SU-DHL-6 (cell line): ENCODE data around the gene SH3PXD2A.

Source experiments
- H2AFZ ChIP-seq: fragments of 200-600 bp; sonication (generic); 2 replicates; pipeline ENCODE4 v1.6.1; 2014; ENCODE audit warnings: low read depth, mild to moderate bottlenecking, moderate library complexity, mixed read lengths, antibody characterized with exemption, low read length; ENCODE audit not compliant: severe bottlenecking
- H3F3A ChIP-seq: fragments of 200-600 bp; shearing (Covaris generic); 2 replicates; pipeline ENCODE4 v1.6.0; 2016; ENCODE audit warnings: antibody characterized with exemption, mild to moderate bottlenecking; ENCODE audit not compliant: insufficient read depth
- H3K27ac ChIP-seq: fragments of 200-600 bp; sonication (generic); 2 replicates; pipeline ENCODE4 v1.5.1; 2016; ENCODE audit warnings: low read depth, mild to moderate bottlenecking, low read length, moderate library complexity, mixed read lengths
- H3K27me3 ChIP-seq: fragments of 200-600 bp; sonication (generic), shearing (Covaris generic); 2 replicates; pipeline ENCODE4 v1.6.0; 2014; ENCODE audit warnings: mild to moderate bottlenecking, low read length
- H3K36me3 ChIP-seq: fragments of 200-600 bp; sonication (generic); 2 replicates; pipeline ENCODE4 v1.6.1; 2014; ENCODE audit warnings: mild to moderate bottlenecking, low read length, mixed read lengths
- H3K4me2 ChIP-seq: fragments of 300-600, 200-600 bp; shearing (Covaris generic), sonication (generic); 2 replicates; pipeline ENCODE4 v1.6.0; 2014; ENCODE audit warnings: low read length, low read depth, mild to moderate bottlenecking; ENCODE audit not compliant: poor library complexity, severe bottlenecking
- H3K4me3 ChIP-seq: fragments of 200-600 bp; sonication (generic); 2 replicates; pipeline ENCODE4 v1.5.1; 2014; ENCODE audit warnings: antibody characterized with exemption, low read length, mild to moderate bottlenecking, mixed read lengths; ENCODE audit not compliant: insufficient read depth, poor library complexity, severe bottlenecking
- H3K79me2 ChIP-seq: fragments of 200-600 bp; sonication (generic); 2 replicates; pipeline ENCODE4 v1.6.1; 2014; ENCODE audit warnings: mild to moderate bottlenecking, low read length, moderate library complexity; ENCODE audit not compliant: insufficient read depth
- H3K9ac ChIP-seq: fragments of 200-600 bp; sonication (generic); 2 replicates; pipeline ENCODE4 v1.7.0; 2014; ENCODE audit warnings: mild to moderate bottlenecking, low read length
- H3K9me2 ChIP-seq: fragments of 200-600 bp; sonication (generic); replicated peaks from 2 replicates; pipeline ENCODE4 v1.6.1; 2014; ENCODE audit warnings: low read length; ENCODE audit not compliant: insufficient read depth
- H3K9me3 ChIP-seq: fragments of 200-600 bp; sonication (generic); 2 replicates; pipeline ENCODE4 v1.6.1; 2014; ENCODE audit warnings: low read length, mixed read lengths; ENCODE audit not compliant: insufficient read depth
- H4K20me1 ChIP-seq: fragments of 200-600 bp; sonication (generic); 2 replicates; pipeline ENCODE4 v1.6.1; 2014; ENCODE audit warnings: low read depth, mild to moderate bottlenecking, antibody characterized with exemption, low read length, moderate library complexity, mixed read lengths
- EZH2phosphoT487 ChIP-seq: fragments of 200-600 bp; sonication (generic), shearing (Covaris generic); conservative IDR thresholded peaks from 2 replicates; pipeline ENCODE4 v1.6.1; 2018; ENCODE audit warnings: mild to moderate bottlenecking, antibody characterized with exemption, low read length, moderate library complexity, mixed read lengths
- TF ChIP-seq, protein P1 (sequence below): fragments of 200-600 bp; sonication (generic); IDR thresholded peaks from one replicate; pipeline ENCODE4 v1.5.1; 2017; ENCODE audit warnings: antibody characterized with exemption, mild to moderate bottlenecking, low read length, moderate library complexity; ENCODE audit not compliant: insufficient read depth, poor library complexity, severe bottlenecking

The SH3PXD2A gene

DNA sequence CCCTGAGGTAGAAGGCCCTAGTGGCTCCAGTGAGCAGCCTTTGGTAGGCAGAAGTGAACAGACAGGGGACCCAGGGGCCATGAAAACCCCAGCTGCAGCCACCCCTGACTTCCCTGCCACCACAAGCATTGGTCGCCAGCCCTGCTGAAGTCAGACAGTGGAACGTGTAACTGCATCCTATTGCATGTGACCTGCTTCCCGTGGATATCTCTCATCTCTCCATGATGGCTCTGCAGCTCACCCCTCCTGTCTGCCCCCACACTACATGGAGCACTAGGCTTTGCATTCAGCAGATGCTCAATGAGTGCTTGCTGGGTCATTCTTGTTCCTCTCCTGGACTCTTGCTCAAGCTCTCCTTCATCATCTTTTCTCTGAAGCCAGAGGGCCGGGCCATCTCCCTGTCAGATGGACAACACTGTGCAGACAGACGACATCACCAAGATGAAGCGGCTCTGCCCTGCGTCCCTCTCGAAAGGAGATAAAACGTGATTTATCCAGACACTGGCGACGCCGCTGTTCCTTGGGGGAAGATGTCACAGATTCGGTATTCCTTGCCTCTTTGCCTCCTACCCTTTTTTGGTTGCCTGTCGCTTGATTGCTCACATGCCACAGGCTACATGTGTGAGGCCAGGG is 117.5 kb downstream of the SH3PXD2A start:
- Histone ChIP-seq H3K4me3 (no peak overlapping the region), H3F3A (no peaks in the 10 kb centered on the region), H3K4me2 (no peak overlapping the region), H3K9me2 (no peaks in the 10 kb centered on the region), H3K27ac (no peak overlapping the region), H3K36me3 (no peaks in the 10 kb centered on the region), H3K9ac (no peak overlapping the region), H3K27me3 (no peaks in the 10 kb centered on the region), H3K79me2 (no peaks in the 10 kb centered on the region), H4K20me1 (no peaks in the 10 kb centered on the region), H2AFZ (no peak overlapping the region), H3K9me3 (no peaks in the 10 kb centered on the region)
- TF ChIP-seq, protein P1, sequence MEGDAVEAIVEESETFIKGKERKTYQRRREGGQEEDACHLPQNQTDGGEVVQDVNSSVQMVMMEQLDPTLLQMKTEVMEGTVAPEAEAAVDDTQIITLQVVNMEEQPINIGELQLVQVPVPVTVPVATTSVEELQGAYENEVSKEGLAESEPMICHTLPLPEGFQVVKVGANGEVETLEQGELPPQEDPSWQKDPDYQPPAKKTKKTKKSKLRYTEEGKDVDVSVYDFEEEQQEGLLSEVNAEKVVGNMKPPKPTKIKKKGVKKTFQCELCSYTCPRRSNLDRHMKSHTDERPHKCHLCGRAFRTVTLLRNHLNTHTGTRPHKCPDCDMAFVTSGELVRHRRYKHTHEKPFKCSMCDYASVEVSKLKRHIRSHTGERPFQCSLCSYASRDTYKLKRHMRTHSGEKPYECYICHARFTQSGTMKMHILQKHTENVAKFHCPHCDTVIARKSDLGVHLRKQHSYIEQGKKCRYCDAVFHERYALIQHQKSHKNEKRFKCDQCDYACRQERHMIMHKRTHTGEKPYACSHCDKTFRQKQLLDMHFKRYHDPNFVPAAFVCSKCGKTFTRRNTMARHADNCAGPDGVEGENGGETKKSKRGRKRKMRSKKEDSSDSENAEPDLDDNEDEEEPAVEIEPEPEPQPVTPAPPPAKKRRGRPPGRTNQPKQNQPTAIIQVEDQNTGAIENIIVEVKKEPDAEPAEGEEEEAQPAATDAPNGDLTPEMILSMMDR, result no peak
- TF ChIP-seq EZH2phosphoT487, result no peak

- TF ChIP-seq, protein P1, result no peak
- no peak for TF ChIP-seq EZH2phosphoT487
- Histone ChIP-seq H3K36me3 (no peaks in the 10 kb centered on the region), H3K27me3 (no peaks in the 10 kb centered on the region), H3F3A (no peaks in the 10 kb centered on the region), H3K4me2 (no peak overlapping the region), H3K4me3 (no peak overlapping the region), H3K27ac (no peak overlapping the region), H3K9me2 (no peaks in the 10 kb centered on the region), H3K9ac (no peak overlapping the region), H4K20me1 (no peaks in the 10 kb centered on the region), H3K9me3 (no peaks in the 10 kb centered on the region), H2AFZ (no peak overlapping the region), H3K79me2 (no peaks in the 10 kb centered on the region)
Observed at GRCh38 chr10:103736763-103737162, 118.6 kb downstream of the SH3PXD2A start.

DNA sequence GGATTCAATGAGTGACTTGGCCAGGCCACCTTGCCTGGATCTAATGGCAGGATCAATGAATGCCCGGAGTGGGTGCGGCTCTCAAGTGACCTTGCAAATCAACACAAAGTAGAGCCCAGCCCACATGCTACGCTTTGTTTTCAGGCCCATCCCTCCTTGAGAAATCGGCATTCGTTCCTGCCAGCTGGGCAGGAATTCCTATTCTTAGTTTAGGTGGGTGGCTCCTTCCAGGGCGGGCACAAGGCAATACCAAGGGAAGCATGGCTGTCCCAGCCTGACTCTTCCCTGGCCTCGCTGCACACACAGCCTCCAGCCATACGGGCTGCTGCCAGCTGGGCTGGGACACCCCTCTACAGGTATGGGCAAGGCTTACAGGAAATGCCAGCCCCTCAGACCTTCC is 119.3 kb downstream of the SH3PXD2A start:
- no peaks in the 10 kb centered on the region for H3K27me3 ChIP-seq

More for the DNA sequence above, 119.3 kb downstream of the SH3PXD2A start:
- H3K9me3 ChIP-seq, result no peaks in the 10 kb centered on the region
- no peaks in the 10 kb centered on the region for H3K36me3 ChIP-seq
- no peak overlapping the region for H3K4me3 ChIP-seq
- no peaks in the 10 kb centered on the region for H4K20me1 ChIP-seq
- H3K9me2 ChIP-seq, result no peaks in the 10 kb centered on the region
- H2AFZ ChIP-seq, result no peak overlapping the region
- no peaks in the 10 kb centered on the region for H3K79me2 ChIP-seq
- no peak overlapping the region for H3K9ac ChIP-seq
- H3K4me2 ChIP-seq, result no peak overlapping the region
- TF ChIP-seq, protein P1, result no peak
- TF ChIP-seq EZH2phosphoT487, result no peak
- no peak overlapping the region for H3K27ac ChIP-seq
- H3F3A ChIP-seq, result no peaks in the 10 kb centered on the region
